Suprapubic skin (tissue), 3 donors: Measurements from ENCODE around the gene CWF19L1.

Source experiments
- CTCF ChIP-seq, 2 donors: fragments of 200-600 bp in 1 of 2; fragments of 450-650 bp in 1 of 2; sonication (generic) in 1 of 2; IDR thresholded peaks; one replicate each; pipeline ENCODE4 v1.5.1; 2016 to 2019; ENCODE audit warnings: antibody characterized with exemption in 2 of 2, mild to moderate bottlenecking in 1 of 2, moderate library complexity in 1 of 2
- POLR2A ChIP-seq, 2 donors: fragments of 450-650 bp; IDR thresholded peaks; one replicate each; pipeline ENCODE4 v1.6.1; 2017; ENCODE audit warnings: antibody characterized with exemption in 2 of 2, mild to moderate bottlenecking in 2 of 2, moderate library complexity in 2 of 2

GRCh38 chr10:100253041-100253440, 14.4 kb downstream of the CWF19L1 start:
- TF ChIP-seq CTCF (IDR thresholded peaks at IDR 0.05) (no peak), POLR2A (IDR thresholded peaks at IDR 0.05) (no peak)
